K562 (cell line): Measurements from ENCODE around the gene CHD8. TPM values are rescaled to one million over a fixed set of nuclear protein-coding genes. Genes with fewer than 3 reads are reported as not detected.

Experiments
- REST ChIP-seq, 2 experiments: fragments of 450-650 bp; formaldehyde crosslinking in 1 of 2; IDR thresholded peaks; 2 replicates each; pipeline versions ENCODE4 v1.4.0 to v1.6.1; 2014 to 2020; ENCODE audit warnings: mild to moderate bottlenecking in 2 of 2, borderline replicate concordance in 1 of 2, low read depth in 1 of 2
- ZNF384 ChIP-seq: IDR thresholded peaks from 2 replicates; pipeline ENCODE4 v1.6.1; 2012; ENCODE audit warnings: low read depth, low read length, improper control_type of control experiment
- polyA plus RNA-seq, 8 experiments: library from polyadenylated mRNA; depleted of rRNA in 4 of 8; stranded (reverse) in 5 of 8; unstranded in 3 of 8; fragments of >200 nt; fragmentation: Nextera tagmentation in 2 of 8; fragmentation: Illumina TruSeq in 1 of 8; extraction: Ambion mirVana in 2 of 8; extraction: Trizol in 1 of 8; gene quantifications; 2 replicates each; pipeline versions ENCODE4 v1.2.1 to v1.2.3, GENCODE V29; 2011 to 2014; ENCODE audit warnings: inconsistent platforms in 1 of 8, missing spikeins in 1 of 8
- total RNA-seq, 7 experiments: library from RNA; depleted of rRNA in 6 of 7; stranded (reverse); fragments of >200 nt in 6 of 7; fragmentation: Illumina TruSeq in 2 of 7; extraction: Trizol in 2 of 7; gene quantifications; 2 replicates each; pipeline versions ENCODE4 v1.2.1 to v1.2.3, GENCODE V29; 2011 to 2021; ENCODE audit warnings: low replicate concordance in 1 of 7

CHD8 gene
- total and polyA plus RNA-seq, 9 of the 15 experiments (the other 6 are each of a cell fraction or from before 2014, with no cell fraction given) = 11.1 to 51.2 (median 32.8) TPM

GRCh38 chr14:21385188-21385904 is 70.6 kb downstream of the CHD8 start (continued):
- TF ChIP-seq REST (IDR thresholded peaks at IDR 0.05; ENCODE audit: borderline replicate concordance) = no peak
- no peak for TF ChIP-seq REST (CRISPR knock-in tag; IDR thresholded peaks at IDR 0.05; ENCODE audit: low read depth)
- no peak for TF ChIP-seq ZNF384
